ENCODE data around the gene C18orf54.

The C18orf54 gene

DNA sequence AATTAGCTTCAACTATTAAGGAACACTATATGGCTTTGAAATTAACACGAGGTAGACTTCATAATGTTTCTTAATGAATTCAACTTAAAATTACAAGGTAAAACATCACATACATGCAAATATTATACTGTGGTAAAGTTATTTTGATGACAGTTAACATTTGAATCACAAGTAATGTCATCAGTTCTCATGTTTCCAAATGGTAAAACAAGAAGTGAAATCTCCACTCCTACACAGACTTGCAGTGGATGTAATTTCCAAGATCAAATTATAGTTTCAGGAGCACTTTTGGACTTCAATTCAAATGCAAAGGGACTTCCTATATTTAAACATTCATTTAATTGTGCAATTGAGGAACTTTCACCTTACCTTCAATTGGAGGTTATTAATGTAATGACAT is 39.1 kb downstream of the C18orf54 start:
- H3K4me3 ChIP-seq (ENCODE audit: low read depth, low read length) = no peak overlapping the region
- TF ChIP-seq, protein P1, sequence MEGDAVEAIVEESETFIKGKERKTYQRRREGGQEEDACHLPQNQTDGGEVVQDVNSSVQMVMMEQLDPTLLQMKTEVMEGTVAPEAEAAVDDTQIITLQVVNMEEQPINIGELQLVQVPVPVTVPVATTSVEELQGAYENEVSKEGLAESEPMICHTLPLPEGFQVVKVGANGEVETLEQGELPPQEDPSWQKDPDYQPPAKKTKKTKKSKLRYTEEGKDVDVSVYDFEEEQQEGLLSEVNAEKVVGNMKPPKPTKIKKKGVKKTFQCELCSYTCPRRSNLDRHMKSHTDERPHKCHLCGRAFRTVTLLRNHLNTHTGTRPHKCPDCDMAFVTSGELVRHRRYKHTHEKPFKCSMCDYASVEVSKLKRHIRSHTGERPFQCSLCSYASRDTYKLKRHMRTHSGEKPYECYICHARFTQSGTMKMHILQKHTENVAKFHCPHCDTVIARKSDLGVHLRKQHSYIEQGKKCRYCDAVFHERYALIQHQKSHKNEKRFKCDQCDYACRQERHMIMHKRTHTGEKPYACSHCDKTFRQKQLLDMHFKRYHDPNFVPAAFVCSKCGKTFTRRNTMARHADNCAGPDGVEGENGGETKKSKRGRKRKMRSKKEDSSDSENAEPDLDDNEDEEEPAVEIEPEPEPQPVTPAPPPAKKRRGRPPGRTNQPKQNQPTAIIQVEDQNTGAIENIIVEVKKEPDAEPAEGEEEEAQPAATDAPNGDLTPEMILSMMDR (IDR thresholded peaks at IDR 0.05; ENCODE audit: borderline replicate concordance, insufficient read depth, low read depth, low read length) = no peak

DNA sequence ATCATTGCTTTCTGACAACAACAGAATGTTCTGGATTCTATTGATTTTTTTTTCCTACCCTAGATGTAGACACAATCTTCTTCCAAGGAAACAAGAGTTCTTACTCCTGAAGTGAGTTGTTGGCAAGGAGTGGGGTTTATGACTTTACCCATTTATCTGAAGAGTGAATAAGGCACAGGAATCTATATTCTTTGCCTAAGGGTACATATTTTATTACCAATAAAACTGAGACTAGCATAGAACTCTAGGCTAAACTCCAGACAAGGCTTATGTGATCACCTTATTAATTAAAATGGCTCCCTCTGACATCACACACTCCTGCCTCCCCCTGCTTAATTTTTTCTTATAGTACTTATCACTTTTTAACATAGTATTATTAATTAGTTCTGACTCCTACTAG is 47.6 kb downstream of the C18orf54 start:
- no peak overlapping the region for H3K4me3 ChIP-seq (ENCODE audit: low read depth, low read length)
- TF ChIP-seq, protein P1 (IDR thresholded peaks at IDR 0.05; ENCODE audit: borderline replicate concordance, insufficient read depth, low read depth, low read length) = no peak

DNA sequence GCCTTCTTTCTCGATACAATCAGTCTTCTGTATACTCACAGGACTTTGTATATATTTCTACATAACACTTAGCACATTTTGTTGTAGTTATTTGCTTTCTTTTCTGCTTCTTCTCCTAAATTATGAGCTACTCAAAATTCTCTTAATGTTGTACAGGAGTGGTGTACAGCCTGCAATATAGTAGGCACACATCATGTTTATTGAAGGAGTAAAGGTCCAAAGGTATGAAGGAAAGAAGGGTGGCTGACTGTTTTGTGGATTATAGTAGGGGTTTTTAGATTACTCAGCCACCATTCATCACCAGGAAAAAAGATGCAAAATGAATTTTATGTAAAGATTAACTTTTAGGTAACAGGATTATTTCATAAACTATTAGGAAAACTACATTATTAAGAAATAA is 54.1 kb downstream of the C18orf54 start:
- TF ChIP-seq, protein P1 (IDR thresholded peaks at IDR 0.05; ENCODE audit: borderline replicate concordance, insufficient read depth, low read depth, low read length) = no peak
- no peak overlapping the region for H3K4me3 ChIP-seq (ENCODE audit: low read depth, low read length)

DNA sequence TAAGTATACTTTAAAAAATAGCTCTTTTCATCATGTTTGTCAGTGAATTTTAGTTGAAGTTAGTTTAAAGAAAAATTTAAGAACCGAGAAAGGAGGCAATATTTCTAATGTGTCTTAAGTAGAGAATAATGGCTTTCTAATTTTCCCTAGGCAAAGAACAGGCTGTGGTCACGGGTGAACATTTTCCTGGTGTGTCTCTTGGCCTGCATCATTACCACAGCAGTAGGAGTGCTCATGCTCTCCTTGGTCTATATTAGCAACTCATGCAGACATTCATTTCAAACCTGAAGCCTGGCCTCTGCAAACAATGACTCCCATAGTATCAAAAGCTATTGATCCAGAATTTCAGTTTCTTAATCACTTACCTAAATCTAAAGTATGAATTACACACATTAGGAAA is 57.4 kb downstream of the C18orf54 start:
- TF ChIP-seq, protein P1 (IDR thresholded peaks at IDR 0.05; ENCODE audit: borderline replicate concordance, insufficient read depth, low read depth, low read length) = no peak
- no peak overlapping the region for H3K4me3 ChIP-seq (ENCODE audit: low read depth, low read length)

DNA sequence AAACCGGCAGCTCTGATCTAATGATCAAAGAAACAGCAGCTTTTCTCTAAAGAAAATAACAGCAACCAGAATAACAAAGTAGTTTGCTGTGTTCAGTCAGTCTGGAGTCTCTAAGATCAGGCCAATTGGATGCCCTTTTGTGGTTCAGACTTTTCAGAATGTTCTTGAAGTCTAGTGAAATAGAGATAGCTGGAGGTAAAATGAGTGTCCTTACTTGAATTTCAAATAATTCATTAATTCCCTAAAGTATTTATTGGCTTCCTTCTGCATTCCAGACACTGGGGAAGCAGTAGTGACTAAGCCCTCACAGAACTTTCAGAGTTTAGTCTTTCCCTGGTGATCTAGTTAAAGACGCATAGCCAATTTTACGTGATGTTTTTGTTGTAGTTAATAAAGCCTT is 58.7 kb downstream of the C18orf54 start:
- TF ChIP-seq, protein P1 (IDR thresholded peaks at IDR 0.05; ENCODE audit: borderline replicate concordance, insufficient read depth, low read depth, low read length) = no peak
- no peak overlapping the region for H3K4me3 ChIP-seq (ENCODE audit: low read depth, low read length)

DNA sequence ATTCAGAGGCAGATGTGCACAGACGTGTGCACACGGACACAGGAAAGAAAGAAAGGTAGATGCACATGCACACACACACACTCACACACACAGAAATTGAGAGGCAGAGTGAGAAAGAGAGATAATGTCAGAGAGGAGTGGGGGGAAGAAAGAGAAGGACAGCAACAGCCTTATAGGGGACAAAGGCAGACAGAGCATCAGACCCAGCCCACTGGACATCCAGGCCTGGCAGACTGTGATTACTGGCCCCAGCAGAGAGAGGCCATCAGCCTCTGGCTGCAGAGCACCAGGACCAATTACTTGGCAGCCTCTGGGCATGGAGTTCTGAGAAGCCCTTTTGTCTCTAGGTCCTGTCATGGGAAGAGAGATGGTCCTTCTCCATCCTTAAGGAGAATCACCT is 66.1 kb downstream of the C18orf54 start:
- TF ChIP-seq, protein P1 (IDR thresholded peaks at IDR 0.05; ENCODE audit: borderline replicate concordance, insufficient read depth, low read depth, low read length) = no peak
- H3K4me3 ChIP-seq (ENCODE audit: low read depth, low read length) = no peak overlapping the region

DNA sequence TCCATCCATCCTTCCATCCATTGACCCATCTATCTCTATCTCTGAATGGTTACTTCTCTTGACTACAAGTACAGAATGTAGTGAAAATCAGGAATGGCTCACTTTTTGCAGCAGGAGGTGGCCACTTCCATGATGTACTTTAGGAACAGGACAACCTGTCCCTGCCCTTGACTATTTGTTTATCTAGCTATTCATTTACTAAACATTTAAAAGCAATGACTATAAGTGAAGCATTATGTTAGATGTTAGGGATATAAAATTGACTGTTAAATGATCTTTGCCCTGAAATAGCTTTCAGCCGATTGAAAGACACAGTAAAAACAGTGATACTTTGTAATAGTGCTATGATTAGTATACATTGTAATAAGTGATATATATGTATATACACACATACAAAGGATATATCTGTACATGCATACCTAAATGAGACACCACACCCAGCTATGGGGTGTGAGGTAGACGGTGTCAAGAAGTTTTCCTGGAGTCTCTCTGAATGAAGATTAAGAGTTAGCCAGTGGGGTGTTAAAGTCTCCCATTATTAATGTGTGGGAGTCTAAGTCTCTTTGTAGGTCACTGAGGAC is 68.5 kb downstream of the C18orf54 start:
- TF ChIP-seq, protein P1 (IDR thresholded peaks at IDR 0.05; ENCODE audit: borderline replicate concordance, insufficient read depth, low read depth, low read length) = no peak
- H3K4me3 ChIP-seq (ENCODE audit: low read depth, low read length) = no peak overlapping the region

Data from GM12875 (cell line).